Right renal cortex interstitium (tissue), 3 donors: ENCODE measurements around the gene CKAP4. TPM values are rescaled to one million over a fixed set of nuclear protein-coding genes. Genes with fewer than 3 reads are reported as not detected.

ENCODE experiments used
- DNase-seq, 3 donors: peaks; one replicate each; pipeline ENCODE4 v3.0.0-alpha.2; 2013; ENCODE audit warnings: low read depth in 3 of 3, low spot score in 2 of 3
- polyA plus RNA-seq, 3 donors: library from polyadenylated mRNA; unstranded; fragments of 120-200 nt; gene quantifications; one replicate each; pipeline ENCODE4 v1.2.1, GENCODE V29; 2013; ENCODE audit not compliant: insufficient read length in 3 of 3

CKAP4 gene
- polyA plus RNA-seq, 3 donors: 106 to 112 (median 112) TPM

- DNase-seq: no peak
Measured at GRCh38 chr12:106274575-106275121, 26.8 kb upstream of the CKAP4 start.

- no peak for DNase-seq
Measured at GRCh38 chr12:106274012-106274411, 26.2 kb upstream of the CKAP4 start.

- DNase-seq: no peak
Measured at GRCh38 chr12:106273491-106273890, 25.7 kb upstream of the CKAP4 start.

- no peak for DNase-seq
Measured at GRCh38 chr12:106271575-106272505, 24.0 kb upstream of the CKAP4 start.

GRCh38 chr12:106269150-106269771 lies 21.4 kb upstream of the CKAP4 start:
- DNase-seq: no peak

GRCh38 chr12:106267535-106267934 lies 19.7 kb upstream of the CKAP4 start:
- no peak for DNase-seq

- DNase-seq: no peak
Measured at GRCh38 chr12:106265116-106265515, 17.3 kb upstream of the CKAP4 start.

GRCh38 chr12:106258935-106259334 lies 11.1 kb upstream of the CKAP4 start:
- no peak for DNase-seq

- no peak for DNase-seq
Measured at GRCh38 chr12:106258226-106258625, 10.4 kb upstream of the CKAP4 start.

GRCh38 chr12:106256524-106256923 lies 8.7 kb upstream of the CKAP4 start:
- no peak for DNase-seq

GRCh38 chr12:106255952-106256351 lies 8.1 kb upstream of the CKAP4 start:
- no peak for DNase-seq

GRCh38 chr12:106255493-106255892 lies 7.7 kb upstream of the CKAP4 start:
- no peak for DNase-seq

GRCh38 chr12:106254724-106255123 lies 6.9 kb upstream of the CKAP4 start:
- no peak for DNase-seq

- no peak for DNase-seq
Measured at GRCh38 chr12:106251631-106252455, 4.0 kb upstream of the CKAP4 start.

GRCh38 chr12:106249411-106250135 lies 1.8 kb upstream of the CKAP4 start:
- DNase-seq: no peak

GRCh38 chr12:106248846-106249371 lies 1.1 kb upstream of the CKAP4 start:
- no peak for DNase-seq

- peak in 1 of 3 donors; percentile 49 for DNase-seq
Measured at GRCh38 chr12:106248312-106248845, 559 bp upstream of the CKAP4 start.

GRCh38 chr12:106246891-106247673 lies 738 bp downstream of the CKAP4 start:
- DNase-seq: peak in 1 of 3 donors; percentile 25

- DNase-seq: no peak
Measured at GRCh38 chr12:106245767-106246166, 2.1 kb downstream of the CKAP4 start.
